OCI-LY1 (cell line): ENCODE results near the gene IMMP2L.

ENCODE experiments used
- H2AFZ ChIP-seq: fragments of 200-600 bp; sonication (generic), shearing (Covaris generic); 2 replicates; pipeline ENCODE4 v1.6.0; 2014; ENCODE audit warnings: antibody characterized with exemption, mild to moderate bottlenecking, low read length
- H3F3A ChIP-seq: fragments of 200-600 bp; sonication (generic), shearing (Covaris generic); 2 replicates; pipeline ENCODE4 v1.6.0; 2014; ENCODE audit warnings: mild to moderate bottlenecking, antibody characterized with exemption, low read length, moderate library complexity; ENCODE audit not compliant: insufficient read depth
- H3K27ac ChIP-seq: fragments of 200-600 bp; sonication (generic); 2 replicates; pipeline ENCODE4 v1.5.1; 2014; ENCODE audit warnings: low read length, mixed run types, mild to moderate bottlenecking, low read depth; ENCODE audit not compliant: poor library complexity, severe bottlenecking
- H3K27me3 ChIP-seq: fragments of 200-600 bp; sonication (generic); 2 replicates; pipeline ENCODE4 v1.6.0; 2014; ENCODE audit warnings: antibody characterized with exemption, mild to moderate bottlenecking, low read length, moderate library complexity; ENCODE audit not compliant: insufficient read depth
- H3K36me3 ChIP-seq: fragments of 200-600 bp; sonication (generic); 2 replicates; pipeline ENCODE4 v1.6.1; 2014; ENCODE audit warnings: mild to moderate bottlenecking, antibody characterized with exemption, low read length, moderate library complexity, mixed read lengths; ENCODE audit not compliant: insufficient read depth
- H3K4me1 ChIP-seq: fragments of 200-600 bp; sonication (generic); 2 replicates; pipeline ENCODE4 v1.5.1; 2014; ENCODE audit warnings: mild to moderate bottlenecking, low read length, moderate library complexity; ENCODE audit not compliant: insufficient read depth, severe bottlenecking
- H3K4me2 ChIP-seq: fragments of 200-600 bp; sonication (generic), shearing (Covaris generic); 2 replicates; pipeline ENCODE4 v1.6.1; 2014; ENCODE audit warnings: low read length
- H3K4me3 ChIP-seq: fragments of 200-600 bp; sonication (generic); 2 replicates; pipeline ENCODE4 v1.5.1; 2014; ENCODE audit warnings: low read length, low read depth, mild to moderate bottlenecking, mixed read lengths; ENCODE audit not compliant: poor library complexity, severe bottlenecking
- H3K79me2 ChIP-seq: fragments of 200-600 bp; shearing (Covaris generic); 2 replicates; pipeline ENCODE4 v1.6.1; 2016; ENCODE audit warnings: mixed run types, low read length, mixed read lengths; ENCODE audit not compliant: insufficient read depth
- H3K9ac ChIP-seq: fragments of 200-600 bp; sonication (generic), shearing (Covaris generic); 2 replicates; pipeline ENCODE4 v1.6.1; 2014; ENCODE audit warnings: mild to moderate bottlenecking, low read length, mixed read lengths
- H3K9me2 ChIP-seq: fragments of 200-600 bp; sonication (generic), shearing (Covaris generic); 2 replicates; pipeline ENCODE4 v1.6.1; 2014; ENCODE audit warnings: low read depth, mild to moderate bottlenecking, low read length, mixed read lengths
- H3K9me3 ChIP-seq: fragments of 200-600 bp; shearing (Covaris generic); 2 replicates; pipeline ENCODE4 v1.6.1; 2014; ENCODE audit warnings: low read length, mixed read lengths
- H4K20me1 ChIP-seq: fragments of 200-600 bp; sonication (generic), shearing (Covaris generic); 2 replicates; pipeline ENCODE4 v1.6.0; 2016; ENCODE audit warnings: mild to moderate bottlenecking, low read length; ENCODE audit not compliant: insufficient read depth
- CTCF ChIP-seq: fragments of 200-600 bp; sonication (generic), shearing (Covaris generic); IDR thresholded peaks from 2 replicates; pipeline ENCODE4 v1.5.1; 2017; ENCODE audit warnings: mild to moderate bottlenecking, antibody characterized with exemption, low read length, moderate library complexity, mixed read lengths
- EZH2 ChIP-seq: fragments of 200-600 bp; sonication (generic), shearing (Covaris generic); IDR thresholded peaks from 2 replicates; pipeline ENCODE4 v1.8.0; 2017; ENCODE audit warnings: borderline replicate concordance, mixed run types, mild to moderate bottlenecking, antibody characterized with exemption, low read length, moderate library complexity, mixed read lengths

IMMP2L gene

GRCh38 chr7:111410899-111411298 is 151.4 kb downstream of the IMMP2L start:
- H3K4me3 ChIP-seq = no peak overlapping the region
- H3K9me2 ChIP-seq = no peaks in the 10 kb centered on the region
- no peaks in the 10 kb centered on the region for H3K9me3 ChIP-seq
- H3K4me2 ChIP-seq = no peak overlapping the region
- no peak overlapping the region for H3K27ac ChIP-seq
- H3K79me2 ChIP-seq = no peaks in the 10 kb centered on the region
- H3F3A ChIP-seq = no peaks in the 10 kb centered on the region
- H3K9ac ChIP-seq = no peak overlapping the region
- no peaks in the 10 kb centered on the region for H4K20me1 ChIP-seq
- no peaks in the 10 kb centered on the region for H3K36me3 ChIP-seq
- H2AFZ ChIP-seq = no peak overlapping the region
- H3K4me1 ChIP-seq = no peaks in the 10 kb centered on the region
- no peaks in the 10 kb centered on the region for H3K27me3 ChIP-seq
- TF ChIP-seq CTCF (no peak), EZH2 (no peak)

- H3K27ac ChIP-seq = no peak overlapping the region
Measured at GRCh38 chr7:111409714-111410422, 152.4 kb downstream of the IMMP2L start.

DNA sequence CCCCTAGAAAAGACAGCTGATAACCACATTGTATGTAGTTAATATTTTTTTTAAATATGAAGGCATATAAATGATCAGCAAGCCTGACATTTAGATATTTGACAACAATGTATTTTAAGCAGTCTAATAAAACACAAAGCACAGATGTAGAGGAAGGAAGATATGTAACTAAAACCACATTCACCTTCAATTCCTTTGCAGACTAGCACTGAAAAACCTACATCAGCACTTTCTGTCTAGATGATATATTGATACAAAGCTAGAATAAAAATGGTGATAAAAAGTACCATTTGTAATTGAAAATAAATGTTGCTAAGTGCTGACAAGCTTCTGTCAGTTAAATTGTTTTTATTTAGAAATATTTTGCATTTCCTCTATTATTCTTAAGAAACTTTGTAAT is 153.6 kb downstream of the IMMP2L start:
- no peak overlapping the region for H3K27ac ChIP-seq
- no peaks in the 10 kb centered on the region for H3K9me2 ChIP-seq
- no peak overlapping the region for H3K4me2 ChIP-seq
- H4K20me1 ChIP-seq = no peaks in the 10 kb centered on the region
- no peak overlapping the region for H2AFZ ChIP-seq
- H3K9ac ChIP-seq = no peak overlapping the region
- no peaks in the 10 kb centered on the region for H3K36me3 ChIP-seq
- H3K79me2 ChIP-seq = no peaks in the 10 kb centered on the region
- no peaks in the 10 kb centered on the region for H3K4me1 ChIP-seq
- TF ChIP-seq EZH2 (no peak), CTCF (no peak)
- no peaks in the 10 kb centered on the region for H3F3A ChIP-seq
- H3K4me3 ChIP-seq = no peak overlapping the region
- no peaks in the 10 kb centered on the region for H3K27me3 ChIP-seq
- H3K9me3 ChIP-seq = no peaks in the 10 kb centered on the region

More at GRCh38 chr7:111409714-111410422, 152.4 kb downstream of the IMMP2L start:
- no peaks in the 10 kb centered on the region for H3K4me1 ChIP-seq
- no peaks in the 10 kb centered on the region for H3F3A ChIP-seq
- no peaks in the 10 kb centered on the region for H3K36me3 ChIP-seq
- H3K79me2 ChIP-seq = no peaks in the 10 kb centered on the region
- H3K4me2 ChIP-seq = no peak overlapping the region
- no peak overlapping the region for H3K4me3 ChIP-seq
- H4K20me1 ChIP-seq = no peaks in the 10 kb centered on the region
- no peaks in the 10 kb centered on the region for H3K27me3 ChIP-seq
- no peak for TF ChIP-seq CTCF
- TF ChIP-seq EZH2 = no peak
- no peaks in the 10 kb centered on the region for H3K9me3 ChIP-seq
- no peaks in the 10 kb centered on the region for H3K9me2 ChIP-seq
- no peak overlapping the region for H2AFZ ChIP-seq
- H3K9ac ChIP-seq = no peak overlapping the region
